ENCODE results near the gene CAMK2B.

CAMK2B gene

GRCh38 chr7:44263326-44264082, 61.9 kb downstream of the CAMK2B start:
- Histone ChIP-seq H3K9me3 (no peaks in the 10 kb centered on the region), H3K9ac (no peak overlapping the region), H4K20me1 (no peaks in the 10 kb centered on the region), H3K27me3 (no peaks in the 10 kb centered on the region), H3K4me1 (peaks cover 69% of the 10 kb centered on the region), H3K36me3 (no peaks in the 10 kb centered on the region), H3K27ac (peak overlapping the region; percentile 30; the same call in 1 of the 2 replicates), H3K4me3 (no peak overlapping the region), H3K4me2 (peak overlapping the region; percentile 51)
- no peak for TF ChIP-seq Cebpa-rat (IDR thresholded peaks at IDR 0.05)

GRCh38 chr7:44262031-44262430, 63.4 kb downstream of the CAMK2B start:
- no peak overlapping the region for H3K4me3 ChIP-seq
- no peaks in the 10 kb centered on the region for H3K27me3 ChIP-seq
- no peaks in the 10 kb centered on the region for H4K20me1 ChIP-seq
- H3K4me1 ChIP-seq, result peaks cover 83% of the 10 kb centered on the region
- peak overlapping the region; percentile 72 for H3K27ac ChIP-seq
- TF ChIP-seq Cebpa-rat (IDR thresholded peaks at IDR 0.05), result no peak
- no peaks in the 10 kb centered on the region for H3K36me3 ChIP-seq
- H3K9ac ChIP-seq, result peak overlapping the region; percentile 53; the same call in 1 of the 2 replicates
- no peaks in the 10 kb centered on the region for H3K9me3 ChIP-seq
- H3K4me2 ChIP-seq, result peak overlapping the region; percentile 81

- TF ChIP-seq Cebpa-rat (IDR thresholded peaks at IDR 0.05), result no peak
- H3K4me2 ChIP-seq, result peak overlapping the region; percentile 81
- H3K9ac ChIP-seq, result peak overlapping the region; percentile 53
- H4K20me1 ChIP-seq, result no peaks in the 10 kb centered on the region
- H3K9me3 ChIP-seq, result no peaks in the 10 kb centered on the region
- no peaks in the 10 kb centered on the region for H3K36me3 ChIP-seq
- no peak overlapping the region for H3K4me3 ChIP-seq
- H3K27ac ChIP-seq, result peak overlapping the region; percentile 72
- H3K4me1 ChIP-seq, result peaks cover 89% of the 10 kb centered on the region
- H3K27me3 ChIP-seq, result no peaks in the 10 kb centered on the region
These were observed 64.2 kb downstream of the CAMK2B start for GRCh38 chr7:44261240-44261639.

GRCh38 chr7:44259547-44260457, 65.6 kb downstream of the CAMK2B start:
- H3K36me3 ChIP-seq, result no peaks in the 10 kb centered on the region
- H3K27me3 ChIP-seq, result no peaks in the 10 kb centered on the region
- H3K4me3 ChIP-seq, result no peak overlapping the region
- H3K9me3 ChIP-seq, result no peaks in the 10 kb centered on the region
- peak overlapping the region; percentile 81; the same call in 1 of the 2 replicates for H3K4me2 ChIP-seq
- H3K9ac ChIP-seq, result peak overlapping the region; percentile 53; the same call in 1 of the 2 replicates
- no peaks in the 10 kb centered on the region for H4K20me1 ChIP-seq
- TF ChIP-seq Cebpa-rat (IDR thresholded peaks at IDR 0.05), result no peak
- H3K4me1 ChIP-seq, result peaks cover 77% of the 10 kb centered on the region
- H3K27ac ChIP-seq, result peak overlapping the region; percentile 62

GRCh38 chr7:44258865-44259546, 66.4 kb downstream of the CAMK2B start:
- Histone ChIP-seq H3K4me1 (peaks cover 72% of the 10 kb centered on the region), H3K9ac (peak overlapping the region; percentile 50), H3K36me3 (no peaks in the 10 kb centered on the region), H3K4me3 (no peak overlapping the region), H4K20me1 (no peaks in the 10 kb centered on the region), H3K27me3 (no peaks in the 10 kb centered on the region), H3K4me2 (peak overlapping the region; percentile 73), H3K9me3 (no peaks in the 10 kb centered on the region), H3K27ac (peak overlapping the region; percentile 62)
- TF ChIP-seq Cebpa-rat (IDR thresholded peaks at IDR 0.05), result no peak

- H3K36me3 ChIP-seq, result no peaks in the 10 kb centered on the region
- TF ChIP-seq Cebpa-rat (IDR thresholded peaks at IDR 0.05), result no peak
- H3K4me1 ChIP-seq, result peaks cover 68% of the 10 kb centered on the region
- H3K4me2 ChIP-seq, result peak overlapping the region; percentile 73
- peak overlapping the region; percentile 50 for H3K9ac ChIP-seq
- no peaks in the 10 kb centered on the region for H4K20me1 ChIP-seq
- H3K4me3 ChIP-seq, result no peak overlapping the region
- H3K27ac ChIP-seq, result peak overlapping the region; percentile 62
- no peaks in the 10 kb centered on the region for H3K9me3 ChIP-seq
- H3K27me3 ChIP-seq, result no peaks in the 10 kb centered on the region
These were observed 67.0 kb downstream of the CAMK2B start for GRCh38 chr7:44258423-44258760.

GRCh38 chr7:44257618-44258422, 67.6 kb downstream of the CAMK2B start:
- peaks cover 67% of the 10 kb centered on the region for H3K4me1 ChIP-seq
- peak overlapping the region; percentile 50 for H3K9ac ChIP-seq
- no peaks in the 10 kb centered on the region for H3K27me3 ChIP-seq

GRCh38 chr7:44257213-44257612, 68.2 kb downstream of the CAMK2B start:
- H3K27ac ChIP-seq, result peak overlapping the region; percentile 78
- H3K4me3 ChIP-seq, result no peak overlapping the region
- H3K9me3 ChIP-seq, result no peaks in the 10 kb centered on the region
- H3K27me3 ChIP-seq, result no peaks in the 10 kb centered on the region
- peak overlapping the region; percentile 30; the same call in 1 of the 2 replicates for H3K9ac ChIP-seq
- no peaks in the 10 kb centered on the region for H4K20me1 ChIP-seq
- peak overlapping the region; percentile 73 for H3K4me2 ChIP-seq
- no peak for TF ChIP-seq Cebpa-rat (IDR thresholded peaks at IDR 0.05)
- H3K36me3 ChIP-seq, result no peaks in the 10 kb centered on the region
- peaks cover 61% of the 10 kb centered on the region for H3K4me1 ChIP-seq

More at GRCh38 chr7:44257618-44258422, 67.6 kb downstream of the CAMK2B start:
- Histone ChIP-seq H3K4me2 (peak overlapping the region; percentile 73), H3K36me3 (no peaks in the 10 kb centered on the region), H4K20me1 (no peaks in the 10 kb centered on the region), H3K27ac (peak overlapping the region; percentile 78), H3K4me3 (no peak overlapping the region), H3K9me3 (no peaks in the 10 kb centered on the region)
- TF ChIP-seq Cebpa-rat (IDR thresholded peaks at IDR 0.05), result no peak

- no peaks in the 10 kb centered on the region for H3K36me3 ChIP-seq
- no peak overlapping the region for H3K4me2 ChIP-seq
- H3K4me3 ChIP-seq, result no peak overlapping the region
- H3K27me3 ChIP-seq, result no peaks in the 10 kb centered on the region
- no peaks in the 10 kb centered on the region for H3K9me3 ChIP-seq
- no peaks in the 10 kb centered on the region for H4K20me1 ChIP-seq
- peak overlapping the region; percentile 78 for H3K27ac ChIP-seq
- peaks cover 53% of the 10 kb centered on the region for H3K4me1 ChIP-seq
- no peak overlapping the region for H3K9ac ChIP-seq
- TF ChIP-seq Cebpa-rat (IDR thresholded peaks at IDR 0.05), result no peak
These were observed 68.9 kb downstream of the CAMK2B start for GRCh38 chr7:44256459-44256858.

Measured in BLaER1 (cell line).